Stromal cell of bone marrow (primary cell): Measurements from ENCODE around the gene CAPZB.

Source experiments
- DNase-seq: peaks from one replicate; pipeline ENCODE4 v3.0.0-alpha.2; 2012; ENCODE audit warnings: low read depth

CAPZB gene

DNA sequence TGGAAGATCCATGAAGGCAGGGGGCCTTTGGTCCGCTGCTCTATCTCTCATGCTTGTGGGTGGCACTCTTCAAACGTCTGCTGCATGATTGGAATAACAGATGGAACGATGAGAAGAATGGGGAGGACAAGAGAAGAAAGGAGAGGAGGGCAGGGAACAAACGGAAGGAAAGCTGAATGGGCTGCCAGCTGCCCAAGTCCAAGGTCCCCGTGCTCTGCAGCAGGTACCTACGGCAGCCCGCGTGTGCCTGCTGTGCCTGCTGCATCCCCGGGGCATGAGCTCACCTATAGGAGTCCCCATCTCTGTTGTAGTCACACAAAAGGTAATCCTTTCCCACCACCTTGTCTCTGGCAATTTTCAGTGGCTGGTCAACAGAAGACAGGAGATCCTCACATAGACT, 100.1 kb downstream of the CAPZB start:
- DNase-seq: no peak

DNA sequence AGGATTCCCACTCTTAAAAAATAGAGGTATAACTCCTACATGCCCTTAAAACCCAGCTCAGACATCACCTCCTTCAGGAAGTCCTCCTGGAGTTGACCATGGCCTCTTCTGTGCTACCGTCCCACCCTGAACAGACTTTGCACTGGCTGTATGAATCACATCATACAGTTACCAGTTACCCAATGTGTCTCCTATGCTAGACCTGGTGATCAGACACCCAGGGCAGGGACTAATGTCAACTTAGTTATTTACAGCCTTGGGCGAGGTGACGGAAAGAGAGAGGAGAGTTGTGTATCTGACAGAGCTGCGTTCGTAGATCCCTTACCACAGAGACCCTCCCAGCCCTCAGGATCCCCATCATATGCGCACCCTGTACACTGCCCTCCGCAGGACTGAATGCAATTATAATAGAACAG, 100.6 kb downstream of the CAPZB start:
- DNase-seq: no peak

DNA sequence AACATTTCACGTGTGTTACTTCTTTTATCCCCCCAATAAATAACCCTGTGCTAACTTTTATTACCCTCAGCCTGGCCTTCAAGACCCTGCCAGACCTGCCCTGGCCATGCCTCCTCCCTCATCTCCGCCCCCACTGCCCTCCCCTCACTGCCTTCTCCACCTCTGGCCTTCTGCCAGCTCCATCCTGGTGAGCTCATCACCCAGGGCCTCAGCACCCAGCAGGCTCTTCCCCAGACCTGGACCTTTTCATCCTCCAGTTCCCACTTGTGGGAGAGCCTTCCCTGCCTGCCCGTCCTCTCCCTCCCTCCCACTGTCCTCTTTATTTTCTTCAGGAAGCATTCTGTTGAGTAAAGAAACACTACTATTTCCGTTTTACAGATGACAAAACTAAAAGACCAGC, 101.2 kb downstream of the CAPZB start:
- DNase-seq: no peak

DNA sequence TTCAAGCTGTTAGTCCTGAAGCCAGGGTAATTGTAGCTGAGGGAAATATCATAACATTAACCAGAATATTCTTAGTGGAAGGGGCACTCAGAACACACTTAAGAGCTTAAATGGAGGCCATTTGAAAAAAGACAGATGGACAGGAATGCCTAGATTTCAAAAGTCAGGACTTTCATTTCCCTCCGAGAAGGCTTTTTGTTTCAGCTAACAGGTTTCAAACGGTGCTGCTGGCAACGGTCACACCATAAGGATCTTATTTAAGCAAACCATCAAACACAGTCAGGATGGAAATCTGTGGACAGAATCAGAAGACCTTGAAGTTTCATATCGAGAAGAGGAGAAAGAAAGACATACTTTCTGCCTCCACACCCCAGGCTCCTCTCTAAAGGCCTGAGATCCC, 103.1 kb downstream of the CAPZB start:
- DNase-seq: no peak

DNA sequence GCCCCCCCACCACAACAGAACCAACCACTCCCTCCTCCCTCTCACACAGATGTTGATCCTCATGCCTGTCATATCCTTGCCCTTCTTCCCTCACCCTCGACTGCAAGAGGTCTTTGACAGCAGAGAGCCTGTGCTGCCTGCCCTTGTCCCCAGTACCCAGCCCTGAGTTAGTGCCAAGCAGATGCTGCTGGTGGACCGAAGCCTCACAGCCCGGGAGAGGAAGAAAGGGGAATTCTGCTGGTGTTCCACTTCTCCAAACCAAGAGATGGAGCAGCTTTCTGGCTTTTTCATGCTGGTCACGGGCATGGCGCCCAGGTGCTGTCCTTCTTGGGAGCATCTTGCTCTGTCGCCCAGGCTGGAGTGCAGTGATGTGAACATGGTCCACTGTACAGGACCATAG, 104.1 kb downstream of the CAPZB start:
- no peak for DNase-seq

DNA sequence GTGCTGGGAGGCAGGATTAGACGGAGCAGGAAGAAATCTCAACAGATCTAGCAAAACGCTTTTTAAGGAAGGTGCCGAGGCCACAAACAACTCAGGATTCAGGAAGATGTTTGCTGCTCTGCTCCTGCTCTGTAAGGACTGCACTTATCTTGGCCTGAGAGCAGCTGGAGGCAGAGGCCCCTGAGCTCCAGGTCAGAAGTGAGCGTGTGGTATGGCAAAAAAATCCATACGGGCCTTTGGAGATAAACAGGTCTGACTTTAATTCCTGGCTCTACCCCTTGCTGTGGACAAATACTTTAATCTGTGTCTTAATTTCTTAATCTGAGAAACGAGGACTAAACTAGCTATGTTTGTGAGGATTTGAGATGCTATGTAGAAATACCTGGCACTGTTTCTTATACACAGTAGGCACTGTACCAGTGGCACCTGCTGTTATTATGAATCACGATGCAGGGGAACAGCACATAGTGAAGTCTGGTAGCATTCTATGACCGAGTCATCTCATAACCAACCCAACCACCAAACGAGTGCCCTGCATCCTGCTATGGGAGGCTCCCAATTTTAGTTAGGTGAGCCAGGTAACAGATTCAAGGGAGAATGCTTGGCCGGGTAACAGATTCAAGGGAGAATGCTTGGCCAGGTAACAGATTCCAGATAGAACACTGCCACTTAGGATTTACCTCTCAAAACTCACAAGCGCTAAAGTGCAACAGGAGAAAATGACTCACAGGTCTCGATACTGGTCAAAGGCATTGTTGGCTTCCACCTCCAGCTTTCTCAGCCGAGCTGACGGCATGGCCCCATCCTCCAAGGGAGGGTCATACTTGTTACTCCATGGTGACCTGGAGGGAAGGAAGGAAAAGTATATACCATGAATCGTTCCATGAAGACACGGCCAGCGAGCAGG, 107.3 kb downstream of the CAPZB start:
- DNase-seq: no peak

DNA sequence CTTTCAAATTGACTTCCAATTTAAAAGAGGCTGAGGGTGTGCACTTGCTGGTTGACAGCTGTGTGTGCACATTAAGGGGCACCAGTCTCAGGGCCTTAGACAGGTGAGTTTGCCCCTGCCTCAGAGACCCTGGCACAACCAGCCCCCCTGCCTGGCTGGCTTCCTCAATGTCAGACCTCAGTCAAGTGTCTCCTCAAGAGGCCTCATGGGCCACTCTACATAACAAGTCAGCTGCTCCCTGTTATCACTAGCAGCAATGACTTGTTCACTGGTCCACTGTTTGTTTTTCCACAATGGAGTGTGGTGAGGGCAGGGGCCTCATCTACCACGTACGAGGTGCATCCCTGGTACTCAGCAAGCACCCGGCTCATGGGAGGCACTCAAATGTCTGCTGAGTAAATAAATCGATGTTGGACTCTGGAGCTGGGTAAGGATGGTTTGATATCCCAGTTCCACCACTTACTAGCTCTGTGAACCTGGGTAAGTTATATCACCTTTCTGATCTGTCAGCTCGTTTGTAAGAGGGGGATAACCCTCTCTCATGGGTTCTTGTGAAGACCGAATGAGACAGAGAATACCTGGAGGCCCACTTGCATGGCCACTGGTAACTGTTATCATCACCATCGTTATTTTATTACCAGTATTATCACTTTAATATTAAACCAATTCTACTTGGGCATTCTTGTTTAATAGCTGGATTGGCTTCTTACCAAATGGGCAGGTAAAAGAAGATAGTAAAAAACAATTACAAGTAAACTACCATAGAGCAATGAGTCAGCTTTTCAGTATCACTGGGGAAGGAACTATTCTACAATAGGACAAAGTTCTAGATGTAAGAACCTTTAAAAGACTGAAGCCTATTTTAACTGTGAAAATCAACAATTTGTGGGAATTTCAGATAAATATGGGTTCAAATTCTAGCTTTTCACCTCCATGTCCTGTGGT, 108.6 kb downstream of the CAPZB start:
- no peak for DNase-seq

DNA sequence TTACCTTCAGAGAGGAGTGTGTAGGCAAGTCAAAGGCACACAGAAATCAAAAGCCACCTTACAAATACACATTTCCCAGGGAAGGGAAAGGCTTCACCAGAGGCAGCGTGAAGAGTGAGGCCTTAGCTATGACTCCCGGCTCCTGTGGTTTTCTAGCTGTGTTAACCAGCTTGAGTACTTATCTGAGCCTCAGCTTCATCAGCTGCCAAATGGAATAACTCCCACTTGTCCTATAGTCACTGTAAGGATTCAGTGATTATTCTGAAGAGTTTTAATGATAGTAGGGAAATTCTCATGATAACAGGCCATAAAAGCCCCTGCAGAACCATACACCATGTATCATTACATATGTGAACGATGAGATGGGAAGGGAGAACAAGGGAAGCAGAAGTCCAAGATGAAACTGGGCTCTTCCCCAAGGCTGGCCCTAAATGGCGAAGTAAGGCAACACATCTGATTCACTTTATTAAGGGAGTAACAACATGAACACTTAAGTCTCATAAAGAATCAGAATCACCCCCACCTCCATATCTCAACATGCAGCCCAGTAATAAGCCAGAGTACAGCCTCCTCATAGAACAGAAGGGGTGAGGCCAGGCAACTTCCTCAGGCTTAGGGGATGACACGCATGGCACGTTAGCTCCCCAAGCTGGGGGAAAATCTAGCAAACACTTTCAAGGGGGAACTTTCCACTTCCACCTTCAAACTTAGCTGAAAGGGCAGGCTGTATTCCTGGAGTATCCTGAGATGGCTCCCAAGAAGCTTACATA, 109.5 kb downstream of the CAPZB start:
- no peak for DNase-seq

DNA sequence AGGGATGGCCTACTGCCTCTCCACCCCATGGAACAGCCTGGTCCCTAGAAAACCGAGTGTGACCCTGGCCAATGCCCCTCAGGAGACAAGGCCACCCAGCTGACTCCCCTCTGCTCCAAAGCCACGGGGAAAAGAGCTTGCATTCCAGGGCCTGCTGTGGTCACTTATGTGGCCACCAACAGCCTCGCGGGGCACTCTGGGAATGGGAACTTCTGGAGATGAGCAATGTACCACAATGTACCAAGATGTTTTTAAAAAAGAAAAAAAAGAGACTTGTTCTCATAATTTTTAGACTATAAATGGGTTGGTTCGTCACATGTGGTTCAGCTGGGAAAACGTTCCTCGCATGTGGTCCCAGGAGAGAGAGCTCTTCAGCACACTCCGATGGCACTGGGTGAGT, 110.4 kb downstream of the CAPZB start:
- no peak for DNase-seq

DNA sequence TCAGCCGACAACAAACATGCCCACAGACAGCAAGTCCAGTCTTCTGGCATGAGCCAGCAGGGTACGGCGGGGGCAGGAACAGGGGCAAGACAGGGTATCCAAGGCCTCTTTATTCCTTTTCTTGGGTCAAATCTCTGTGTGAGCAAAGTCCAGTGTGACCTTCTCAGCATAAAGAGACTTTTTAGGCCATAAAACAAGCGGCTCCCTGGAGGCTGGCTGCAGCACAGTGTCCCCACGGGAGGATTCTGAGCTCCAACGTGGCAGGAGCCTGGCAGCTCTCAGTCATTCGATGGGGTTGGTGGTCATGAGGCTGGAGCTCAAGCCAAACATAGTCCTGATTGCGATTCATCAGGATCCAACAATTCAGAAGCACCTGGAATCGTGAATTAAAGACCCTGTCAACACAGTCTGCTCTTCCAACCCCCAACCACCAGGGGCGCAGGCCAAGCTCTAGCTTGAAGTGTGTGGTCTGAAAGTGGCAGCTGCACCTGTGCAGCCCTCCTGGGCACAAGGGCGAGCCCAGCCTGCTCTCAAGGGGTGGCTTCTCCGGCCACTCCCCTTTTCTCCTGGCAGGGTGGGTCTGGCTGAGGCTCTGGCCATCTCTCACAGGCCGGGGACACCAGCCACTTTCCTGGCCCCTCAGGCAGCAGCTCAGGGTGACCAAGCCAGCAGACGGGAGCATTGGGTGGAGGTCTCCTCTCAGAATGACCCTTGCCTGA, 111.1 kb downstream of the CAPZB start:
- DNase-seq: no peak

DNA sequence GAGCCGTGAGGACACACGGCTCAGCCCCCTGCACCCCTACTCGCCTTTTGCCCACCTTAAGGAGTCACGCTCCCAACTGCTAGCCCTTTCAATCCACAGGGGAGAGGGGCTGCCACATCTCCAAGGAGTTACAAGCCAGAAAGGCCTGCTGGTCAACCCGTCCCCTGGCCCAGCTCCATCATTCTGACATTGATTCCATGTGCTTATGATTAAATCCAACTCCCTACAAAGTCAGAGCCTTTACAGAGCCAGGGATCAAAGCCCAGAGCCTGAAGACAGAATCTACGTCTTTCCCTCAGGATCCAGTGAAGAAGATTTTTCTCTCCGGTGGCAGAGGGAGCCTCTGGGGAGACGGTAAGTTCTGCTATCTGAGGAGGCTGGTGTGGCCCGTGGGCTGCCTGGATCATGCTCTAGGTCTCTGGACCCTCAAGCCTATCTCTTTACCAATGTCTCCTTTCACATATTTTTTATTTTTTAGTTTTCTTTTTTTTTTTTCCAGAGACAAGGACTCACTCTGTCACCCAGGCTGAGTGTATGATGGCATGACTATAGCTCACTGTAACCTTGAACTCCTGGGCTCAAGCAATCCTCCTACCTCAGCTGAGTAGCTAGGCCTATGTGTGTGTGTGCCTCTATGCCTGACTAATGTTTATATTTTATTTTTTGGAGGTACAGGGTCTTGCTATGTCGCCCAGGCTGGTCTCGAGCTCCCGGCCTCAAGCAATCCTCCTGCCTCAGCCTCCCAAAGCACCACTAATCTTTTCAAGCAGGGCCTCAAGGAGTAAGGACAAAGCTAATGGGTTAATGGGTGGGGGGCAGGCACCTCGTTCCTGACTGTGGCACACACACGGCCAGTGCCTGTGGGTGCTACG, 111.9 kb downstream of the CAPZB start:
- no peak for DNase-seq

DNA sequence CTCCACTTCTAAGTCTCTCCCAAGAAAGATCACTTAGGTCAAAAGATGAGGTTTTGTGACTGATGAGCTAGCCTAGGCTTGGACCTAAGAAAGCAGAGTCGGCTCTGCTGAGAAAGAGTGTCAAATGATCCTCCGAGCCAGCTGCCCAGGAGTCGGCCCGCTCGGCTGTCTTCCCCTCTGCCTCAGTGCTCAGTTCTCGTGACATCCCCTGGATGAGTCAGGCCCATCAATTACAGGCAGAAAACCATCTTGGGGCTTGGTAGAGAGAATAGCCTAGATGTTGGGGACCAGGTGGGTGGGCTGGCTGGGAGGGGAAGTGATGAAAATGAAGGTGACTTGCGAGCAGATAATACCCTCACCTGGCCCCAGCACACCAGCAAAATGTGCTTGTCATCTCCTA, 112.7 kb downstream of the CAPZB start:
- no peak for DNase-seq

DNA sequence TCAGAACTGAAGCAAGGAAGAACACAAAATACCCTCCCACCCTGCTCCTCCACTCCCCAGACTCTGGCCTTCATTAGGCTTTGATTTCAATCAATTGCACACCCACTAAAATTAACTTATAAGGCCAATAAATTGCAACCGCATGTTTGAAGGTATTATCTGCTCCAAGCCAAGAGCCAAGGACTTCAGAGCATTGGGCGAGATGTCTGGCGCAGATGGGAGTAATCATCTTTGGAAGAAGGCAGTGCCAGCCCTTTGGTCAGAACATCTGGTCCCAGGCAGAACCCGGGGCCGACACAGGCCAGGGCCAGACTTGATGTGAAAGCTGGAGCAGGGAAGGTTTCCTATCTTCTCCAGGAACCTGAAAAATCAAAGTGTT, 113.2 kb downstream of the CAPZB start:
- DNase-seq: no peak

DNA sequence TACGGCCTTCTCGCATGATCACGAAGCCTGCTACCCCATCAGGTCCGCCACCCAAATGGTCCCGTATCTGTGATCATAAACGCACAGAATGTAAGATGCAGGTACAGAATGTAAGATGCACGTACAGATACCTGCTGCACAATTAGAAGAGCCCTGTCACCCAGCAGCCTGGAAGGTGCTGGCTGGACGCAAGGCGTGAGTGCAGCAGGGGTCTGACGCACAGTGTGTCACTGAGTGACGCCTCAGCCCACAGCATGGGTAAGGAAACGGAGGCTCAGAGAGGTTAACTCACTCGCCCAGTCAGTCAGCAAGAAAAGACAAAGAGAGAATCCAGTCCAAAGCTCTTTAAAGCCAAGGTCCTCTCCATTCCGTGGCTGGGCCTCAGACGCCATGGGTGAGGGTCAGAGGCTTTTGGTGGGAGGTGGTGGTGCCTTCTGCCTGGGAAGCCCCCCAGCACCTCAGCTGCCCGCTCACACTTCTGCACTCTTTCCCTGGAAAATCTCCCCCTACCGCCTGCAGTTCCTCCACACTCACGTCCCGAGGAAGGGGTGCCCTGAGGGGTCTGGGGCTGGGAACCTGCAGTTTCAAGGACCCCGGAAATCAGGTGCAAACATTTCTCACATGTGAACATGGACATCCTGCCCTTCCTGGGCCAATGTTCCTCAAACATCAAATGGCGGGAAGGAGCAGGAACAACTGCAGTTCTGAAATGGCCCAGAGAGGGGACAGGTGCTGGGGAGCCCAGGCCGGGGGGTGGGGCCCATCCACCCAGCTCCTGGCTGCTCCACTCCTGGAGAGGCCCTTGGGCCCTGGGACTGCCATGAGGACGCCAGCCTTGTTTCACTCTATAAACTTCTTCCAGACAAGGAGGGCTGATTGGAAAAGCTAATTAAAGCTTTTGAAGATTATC, 113.9 kb downstream of the CAPZB start:
- DNase-seq: no peak

DNA sequence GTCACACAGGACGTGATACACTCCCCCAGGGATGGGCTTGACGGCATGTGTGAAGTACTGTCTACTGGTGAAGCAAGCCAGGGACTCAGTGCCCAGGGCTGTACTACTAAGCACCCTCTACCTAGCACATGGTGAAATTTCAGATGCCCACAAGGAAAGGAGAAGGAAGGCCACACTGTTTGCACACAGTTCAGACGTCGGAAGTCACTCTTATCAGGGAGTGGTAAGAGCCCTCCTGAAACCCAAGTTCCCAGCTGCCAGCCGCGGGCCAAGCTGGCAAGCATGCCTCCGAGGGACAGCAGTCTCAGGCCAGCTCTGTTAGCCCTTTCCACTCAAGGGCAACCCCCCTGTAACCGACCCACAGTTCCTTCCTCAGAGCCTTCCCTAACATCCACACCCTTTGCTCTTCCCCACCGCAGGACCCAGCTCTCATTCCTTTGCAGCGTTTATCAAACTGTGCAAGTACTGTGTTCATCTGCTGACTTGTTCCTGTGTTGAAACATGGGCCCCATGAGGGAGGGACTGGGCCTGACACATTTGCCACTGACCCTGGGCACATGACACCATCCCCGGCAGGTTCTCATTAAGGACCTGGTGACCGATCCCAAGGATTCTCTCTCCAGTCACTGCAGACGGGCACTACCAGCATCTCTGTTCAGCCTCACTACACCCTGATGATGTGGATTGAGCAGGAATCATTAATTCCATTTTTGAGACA, 114.7 kb downstream of the CAPZB start:
- DNase-seq: no peak

DNA sequence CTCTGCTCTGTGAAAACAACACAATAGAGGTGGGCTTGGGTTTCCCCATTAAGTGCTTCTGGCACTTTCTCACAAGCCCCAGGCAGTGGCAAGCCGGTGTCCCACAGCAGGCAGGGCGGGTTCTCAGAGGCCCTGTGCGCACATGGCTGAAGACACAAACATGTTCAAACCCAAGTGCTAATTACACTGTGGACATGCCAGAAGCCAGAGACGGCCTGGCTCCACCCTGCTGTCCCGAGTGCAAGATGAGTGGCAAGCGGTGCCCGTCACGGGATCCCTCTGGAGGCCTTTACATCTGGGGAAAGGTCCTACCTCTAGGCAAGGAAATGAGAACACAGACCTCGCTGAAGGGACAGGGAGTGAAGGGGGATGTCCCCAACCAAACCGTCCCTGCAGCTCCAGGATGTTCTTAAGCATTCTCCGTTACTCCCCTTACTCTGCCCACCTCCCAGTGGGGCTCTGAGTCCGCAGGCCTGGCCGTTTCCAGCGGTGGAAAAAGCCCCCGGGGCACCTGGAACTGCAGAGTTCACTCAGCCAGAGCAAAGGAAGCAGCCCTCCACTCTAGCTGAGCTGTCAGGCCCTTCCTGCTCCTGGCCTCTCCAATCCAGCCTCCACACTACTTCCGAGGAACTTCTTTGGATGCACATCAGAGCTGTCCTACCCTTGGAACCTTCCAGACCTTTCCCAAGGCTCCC, 115.8 kb downstream of the CAPZB start:
- DNase-seq: no peak

DNA sequence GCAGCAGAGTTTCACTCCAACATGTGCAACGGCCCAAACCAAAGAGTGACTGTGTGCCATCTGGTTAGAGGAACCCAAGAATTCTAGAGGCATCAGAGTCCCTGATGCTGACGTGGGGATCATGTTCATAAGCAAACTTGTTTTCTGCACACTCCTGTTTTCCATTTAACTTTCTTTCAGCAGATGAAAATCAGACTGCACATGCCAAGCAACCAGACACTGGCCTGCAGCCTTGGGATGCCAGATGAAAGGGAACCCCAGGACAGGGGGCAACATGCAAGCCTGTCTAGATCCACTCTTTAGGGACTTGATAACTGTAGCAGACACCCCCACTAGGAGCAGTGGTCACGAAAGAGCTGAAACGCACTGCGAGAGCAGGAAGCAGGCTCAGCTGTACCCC, 116.4 kb downstream of the CAPZB start:
- DNase-seq: no peak

DNA sequence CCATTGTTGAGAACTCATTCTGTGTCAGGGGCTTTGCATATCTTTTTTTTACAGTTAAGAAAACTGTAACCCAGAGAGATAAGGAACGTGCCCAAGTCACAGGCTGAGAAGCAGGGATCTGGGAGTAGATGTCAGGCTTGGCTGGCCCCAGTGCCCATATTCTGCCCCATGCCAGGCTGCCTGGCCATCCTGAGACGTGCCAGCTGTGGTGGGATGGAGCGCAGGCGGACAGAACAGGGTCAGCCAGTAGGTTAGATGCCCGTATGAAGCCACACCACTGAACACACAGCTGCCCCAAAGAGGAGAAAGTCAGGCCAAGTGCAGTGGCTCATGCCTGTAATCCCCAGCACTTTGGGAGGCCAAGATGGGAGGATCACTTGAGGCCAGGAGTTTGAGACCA, 117.3 kb downstream of the CAPZB start:
- no peak for DNase-seq
